HEK293 (cell line): Measurements from ENCODE around the gene CLIC3.
A peak's percentile ranks its signal among the peaks of the same experiment; 100 is the strongest.

Experiments
- ZFP41 ChIP-seq: fragments of 450-650 bp; formaldehyde crosslinking; IDR thresholded peaks from 2 replicates; pipeline ENCODE4 v1.5.1; 2016; ENCODE audit warnings: missing biosample characterization, missing genetic modification characterization, borderline replicate concordance
- ZNF146 ChIP-seq: fragments of 450-650 bp; formaldehyde crosslinking; IDR thresholded peaks from 2 replicates; pipeline ENCODE4 v1.5.1; 2016; ENCODE audit warnings: missing biosample characterization, missing genetic modification characterization
- ZNF426 ChIP-seq: fragments of 450-650 bp; formaldehyde crosslinking; IDR thresholded peaks from 2 replicates; pipeline ENCODE4 v1.5.1; 2017; ENCODE audit warnings: missing biosample characterization, missing genetic modification characterization, mild to moderate bottlenecking, inconsistent platforms, moderate library complexity
- TF ChIP-seq, protein P1 (sequence below): fragments of 450-650 bp; formaldehyde crosslinking; IDR thresholded peaks from 2 replicates; pipeline ENCODE4 v1.5.1; 2017; ENCODE audit warnings: missing biosample characterization, missing genetic modification characterization
- TF ChIP-seq, protein P2 (sequence below): fragments of 450-650 bp; formaldehyde crosslinking; IDR thresholded peaks from 2 replicates; pipeline ENCODE4 v1.5.1; 2016; ENCODE audit warnings: missing biosample characterization, missing genetic modification characterization
- TF ChIP-seq, protein P3 (sequence below): fragments of 450-650 bp; formaldehyde crosslinking; IDR thresholded peaks from 2 replicates; pipeline ENCODE4 v1.5.1; 2016; ENCODE audit warnings: missing biosample characterization, missing genetic modification characterization

DNA sequence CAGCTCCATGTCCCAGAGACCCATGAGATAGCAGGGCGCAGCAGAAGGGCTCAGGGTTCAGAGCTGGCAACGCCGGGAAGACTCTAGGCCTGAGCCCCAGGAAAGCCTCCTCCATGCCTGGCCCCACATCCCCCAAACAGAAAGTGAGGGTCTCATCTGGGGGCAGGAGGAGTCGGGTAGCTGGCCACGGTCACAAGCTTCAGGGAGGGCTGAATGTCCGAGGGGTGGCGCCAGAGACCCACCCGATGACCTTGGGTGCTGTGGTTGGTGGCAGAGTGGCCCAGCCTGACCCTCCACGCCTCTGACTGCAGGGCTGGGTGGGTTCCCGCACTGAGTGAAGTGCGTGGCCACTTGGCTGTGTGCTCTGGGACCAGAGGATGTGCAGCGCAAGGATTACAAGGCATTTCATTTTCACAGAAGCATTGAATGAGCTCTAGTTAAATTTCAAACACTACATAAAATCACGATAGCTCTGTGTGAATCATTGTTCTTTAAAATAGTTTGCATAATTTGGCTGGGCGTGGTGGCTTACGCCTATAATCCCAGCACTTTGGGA is 48.3 kb downstream of the CLIC3 start:
- TF ChIP-seq ZFP41 (tag by site-specific recombination) (no peak), ZNF146 (no peak), ZNF426 (tag by site-specific recombination) (no peak)
- TF ChIP-seq, protein P1, sequence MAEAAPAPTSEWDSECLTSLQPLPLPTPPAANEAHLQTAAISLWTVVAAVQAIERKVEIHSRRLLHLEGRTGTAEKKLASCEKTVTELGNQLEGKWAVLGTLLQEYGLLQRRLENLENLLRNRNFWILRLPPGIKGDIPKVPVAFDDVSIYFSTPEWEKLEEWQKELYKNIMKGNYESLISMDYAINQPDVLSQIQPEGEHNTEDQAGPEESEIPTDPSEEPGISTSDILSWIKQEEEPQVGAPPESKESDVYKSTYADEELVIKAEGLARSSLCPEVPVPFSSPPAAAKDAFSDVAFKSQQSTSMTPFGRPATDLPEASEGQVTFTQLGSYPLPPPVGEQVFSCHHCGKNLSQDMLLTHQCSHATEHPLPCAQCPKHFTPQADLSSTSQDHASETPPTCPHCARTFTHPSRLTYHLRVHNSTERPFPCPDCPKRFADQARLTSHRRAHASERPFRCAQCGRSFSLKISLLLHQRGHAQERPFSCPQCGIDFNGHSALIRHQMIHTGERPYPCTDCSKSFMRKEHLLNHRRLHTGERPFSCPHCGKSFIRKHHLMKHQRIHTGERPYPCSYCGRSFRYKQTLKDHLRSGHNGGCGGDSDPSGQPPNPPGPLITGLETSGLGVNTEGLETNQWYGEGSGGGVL (tag by site-specific recombination) = no peak
- TF ChIP-seq, protein P2, sequence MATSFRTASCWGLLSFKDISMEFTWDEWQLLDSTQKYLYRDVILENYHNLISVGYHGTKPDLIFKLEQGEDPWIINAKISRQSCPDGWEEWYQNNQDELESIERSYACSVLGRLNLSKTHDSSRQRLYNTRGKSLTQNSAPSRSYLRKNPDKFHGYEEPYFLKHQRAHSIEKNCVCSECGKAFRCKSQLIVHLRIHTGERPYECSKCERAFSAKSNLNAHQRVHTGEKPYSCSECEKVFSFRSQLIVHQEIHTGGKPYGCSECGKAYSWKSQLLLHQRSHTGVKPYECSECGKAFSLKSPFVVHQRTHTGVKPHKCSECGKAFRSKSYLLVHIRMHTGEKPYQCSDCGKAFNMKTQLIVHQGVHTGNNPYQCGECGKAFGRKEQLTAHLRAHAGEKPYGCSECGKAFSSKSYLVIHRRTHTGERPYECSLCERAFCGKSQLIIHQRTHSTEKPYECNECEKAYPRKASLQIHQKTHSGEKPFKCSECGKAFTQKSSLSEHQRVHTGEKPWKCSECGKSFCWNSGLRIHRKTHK (tag by site-specific recombination) = no peak
- TF ChIP-seq, protein P3, sequence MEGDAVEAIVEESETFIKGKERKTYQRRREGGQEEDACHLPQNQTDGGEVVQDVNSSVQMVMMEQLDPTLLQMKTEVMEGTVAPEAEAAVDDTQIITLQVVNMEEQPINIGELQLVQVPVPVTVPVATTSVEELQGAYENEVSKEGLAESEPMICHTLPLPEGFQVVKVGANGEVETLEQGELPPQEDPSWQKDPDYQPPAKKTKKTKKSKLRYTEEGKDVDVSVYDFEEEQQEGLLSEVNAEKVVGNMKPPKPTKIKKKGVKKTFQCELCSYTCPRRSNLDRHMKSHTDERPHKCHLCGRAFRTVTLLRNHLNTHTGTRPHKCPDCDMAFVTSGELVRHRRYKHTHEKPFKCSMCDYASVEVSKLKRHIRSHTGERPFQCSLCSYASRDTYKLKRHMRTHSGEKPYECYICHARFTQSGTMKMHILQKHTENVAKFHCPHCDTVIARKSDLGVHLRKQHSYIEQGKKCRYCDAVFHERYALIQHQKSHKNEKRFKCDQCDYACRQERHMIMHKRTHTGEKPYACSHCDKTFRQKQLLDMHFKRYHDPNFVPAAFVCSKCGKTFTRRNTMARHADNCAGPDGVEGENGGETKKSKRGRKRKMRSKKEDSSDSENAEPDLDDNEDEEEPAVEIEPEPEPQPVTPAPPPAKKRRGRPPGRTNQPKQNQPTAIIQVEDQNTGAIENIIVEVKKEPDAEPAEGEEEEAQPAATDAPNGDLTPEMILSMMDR (tag by site-specific recombination) = peak; percentile 65; the same call in 1 of the 2 replicates
